Measurements from ENCODE around the gene HRCT1. TPM values are rescaled to one million over a fixed set of nuclear protein-coding genes. Genes with fewer than 3 reads are reported as not detected.

Gene HRCT1
- total RNA-seq, 1 donor from 2014 or later: not detected

DNA sequence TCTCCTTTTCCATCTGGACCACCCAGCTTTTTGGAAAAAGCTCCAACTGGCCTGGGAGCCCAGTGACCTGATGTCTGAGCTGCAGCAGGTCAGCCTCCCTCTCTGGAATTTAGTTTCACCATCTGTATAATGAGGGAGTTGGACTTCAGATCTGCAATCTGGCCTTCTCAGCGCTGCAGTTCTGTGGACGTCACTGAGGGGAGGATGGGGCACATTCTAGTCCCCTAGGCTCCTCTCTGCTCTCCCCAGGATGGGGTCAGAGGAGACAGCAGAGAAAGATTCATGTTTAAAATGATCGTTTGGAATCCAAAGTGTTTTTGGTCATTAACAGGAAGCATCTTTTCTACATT, 46.0 kb upstream of the HRCT1 start:
- no peaks in the 10 kb centered on the region for H3K4me1 Mint-ChIP-seq
- H3K4me3 Mint-ChIP-seq: no peak overlapping the region
- TF ChIP-seq CTCF (conservative IDR thresholded peaks at IDR 0.05): no peak
- H3K27ac Mint-ChIP-seq (ENCODE audit: unreplicated experiment): no peak overlapping the region
- peaks cover 25% of the 10 kb centered on the region for H3K27me3 Mint-ChIP-seq (ENCODE audit: low read depth)
- no peaks in the 10 kb centered on the region for H3K36me3 Mint-ChIP-seq (ENCODE audit: low read depth)
- DNase-seq (ENCODE audit: low read depth, low spot score): no peak
- H3K9me3 Mint-ChIP-seq: no peaks in the 10 kb centered on the region

- no peak for DNase-seq (ENCODE audit: low read depth, low spot score)
- Mint-ChIP-seq H3K27me3 (ENCODE audit: low read depth) (peaks cover 25% of the 10 kb centered on the region), H3K4me3 (no peak overlapping the region), H3K9me3 (no peaks in the 10 kb centered on the region), H3K27ac (ENCODE audit: unreplicated experiment) (no peak overlapping the region), H3K4me1 (no peaks in the 10 kb centered on the region), H3K36me3 (ENCODE audit: low read depth) (no peaks in the 10 kb centered on the region)
- TF ChIP-seq CTCF (conservative IDR thresholded peaks at IDR 0.05): no peak
Observed at GRCh38 chr9:35861161-35861897, 44.7 kb upstream of the HRCT1 start.

DNA sequence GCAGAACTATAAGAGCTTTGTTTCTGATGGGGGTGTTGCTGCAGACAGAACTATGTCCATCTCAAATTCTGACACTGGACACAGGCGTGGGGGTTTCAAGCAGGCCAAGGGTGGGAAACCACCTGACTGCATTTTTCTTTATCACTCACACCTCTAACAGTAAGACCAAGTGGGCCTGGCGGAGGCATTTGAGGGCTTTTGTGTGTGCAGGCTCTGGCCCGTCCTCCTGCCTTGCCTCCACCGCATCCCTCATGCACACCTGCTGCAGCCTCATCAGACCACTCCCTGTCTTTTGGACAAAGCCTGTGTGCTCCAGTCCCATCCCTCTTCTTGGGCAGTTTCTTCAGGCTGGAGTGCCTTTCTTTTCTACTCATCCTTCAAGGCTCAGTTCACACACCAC, 43.7 kb upstream of the HRCT1 start:
- H3K4me1 Mint-ChIP-seq: no peaks in the 10 kb centered on the region
- H3K9me3 Mint-ChIP-seq: no peaks in the 10 kb centered on the region
- no peaks in the 10 kb centered on the region for H3K36me3 Mint-ChIP-seq (ENCODE audit: low read depth)
- TF ChIP-seq CTCF (conservative IDR thresholded peaks at IDR 0.05): no peak
- peaks cover 25% of the 10 kb centered on the region for H3K27me3 Mint-ChIP-seq (ENCODE audit: low read depth)
- no peak overlapping the region for H3K27ac Mint-ChIP-seq (ENCODE audit: unreplicated experiment)
- no peak for DNase-seq (ENCODE audit: low read depth, low spot score)
- no peak overlapping the region for H3K4me3 Mint-ChIP-seq

- H3K9me3 Mint-ChIP-seq: no peaks in the 10 kb centered on the region
- TF ChIP-seq CTCF (conservative IDR thresholded peaks at IDR 0.05): no peak
- H3K4me3 Mint-ChIP-seq: no peak overlapping the region
- H3K27ac Mint-ChIP-seq (ENCODE audit: unreplicated experiment): no peak overlapping the region
- no peak for DNase-seq (ENCODE audit: low read depth, low spot score)
- no peaks in the 10 kb centered on the region for H3K4me1 Mint-ChIP-seq
- peaks cover 25% of the 10 kb centered on the region for H3K27me3 Mint-ChIP-seq (ENCODE audit: low read depth)
- H3K36me3 Mint-ChIP-seq (ENCODE audit: low read depth): no peaks in the 10 kb centered on the region
Observed at GRCh38 chr9:35863583-35863982, 42.4 kb upstream of the HRCT1 start.

- no peak for TF ChIP-seq CTCF (conservative IDR thresholded peaks at IDR 0.05)
- H3K27me3 Mint-ChIP-seq (ENCODE audit: low read depth): peaks cover 23% of the 10 kb centered on the region
- H3K27ac Mint-ChIP-seq (ENCODE audit: unreplicated experiment): no peak overlapping the region
- DNase-seq (ENCODE audit: low read depth, low spot score): no peak
- no peaks in the 10 kb centered on the region for H3K9me3 Mint-ChIP-seq
- no peak overlapping the region for H3K4me3 Mint-ChIP-seq
- H3K4me1 Mint-ChIP-seq: no peaks in the 10 kb centered on the region
- H3K36me3 Mint-ChIP-seq (ENCODE audit: low read depth): no peaks in the 10 kb centered on the region
Observed at GRCh38 chr9:35864695-35865255, 41.2 kb upstream of the HRCT1 start.

All from neural crest cell (in vitro differentiated cells).